Small intestine (tissue), 7 donors: ENCODE measurements around the gene FLNC. TPM values are rescaled to one million over a fixed set of nuclear protein-coding genes. Genes with fewer than 3 reads are reported as not detected.

Source experiments
- DNase-seq, 2 donors: peaks; one replicate each; pipeline versions ENCODE4 v3.0.0 to v3.0.0-alpha.2; 2013
- FAIRE-seq: peaks from 2 replicates; lab custom pipeline; 2012; peaks lifted over from hg19 to GRCh38; lab: Jason Lieb, UNC
- H3K27ac ChIP-seq, 3 donors: one replicate each; pipeline ENCODE4 v1.5.1; 2013; ENCODE audit warnings: low read length in 2 of 3, mild to moderate bottlenecking in 2 of 3, control low read depth in 1 of 3, inconsistent platforms in 1 of 3, low read depth in 1 of 3, moderate library complexity in 1 of 3
- H3K27me3 ChIP-seq, 3 donors: one replicate each; pipeline ENCODE4 v1.6.1; 2013; ENCODE audit warnings: low read length in 3 of 3, inconsistent platforms in 1 of 3; ENCODE audit not compliant: control insufficient read depth in 3 of 3, insufficient read depth in 3 of 3
- H3K36me3 ChIP-seq, 3 donors: one replicate each; pipeline ENCODE4 v1.6.1; 2013; ENCODE audit warnings: low read length in 3 of 3, inconsistent platforms in 1 of 3, low read depth in 1 of 3, mild to moderate bottlenecking in 1 of 3, moderate library complexity in 1 of 3; ENCODE audit not compliant: control insufficient read depth in 3 of 3, insufficient read depth in 2 of 3
- H3K4me1 ChIP-seq, 3 donors: one replicate each; pipeline ENCODE4 v1.6.1; 2013; ENCODE audit warnings: low read length in 2 of 3, inconsistent platforms in 1 of 3, low read depth in 1 of 3, mild to moderate bottlenecking in 1 of 3, moderate library complexity in 1 of 3; ENCODE audit not compliant: control insufficient read depth in 3 of 3, insufficient read depth in 2 of 3
- H3K4me3 ChIP-seq, 3 donors: one replicate each; pipeline ENCODE4 v1.5.1; 2013; ENCODE audit warnings: low read length in 3 of 3, control low read depth in 1 of 3, inconsistent platforms in 1 of 3, low read depth in 1 of 3, mild to moderate bottlenecking in 1 of 3, moderate library complexity in 1 of 3
- H3K9me3 ChIP-seq, 2 donors: one replicate each; pipeline ENCODE4 v1.6.1; 2013; ENCODE audit warnings: low read depth in 1 of 2, low read length in 1 of 2; ENCODE audit not compliant: control insufficient read depth in 2 of 2, insufficient read depth in 1 of 2
- WGBS, 3 donors: extraction: QIAGEN DNeasy Blood & Tissue Kit; methylation state at CpG; one replicate each; pipeline ENCODE4 v1.1.7; 2013; 5-methylcytosine and 5-hydroxymethylcytosine counted together
- polyA plus RNA-seq, 4 donors: library from polyadenylated mRNA; stranded (reverse) in 3 of 4; unstranded in 1 of 4; fragments of 200-250 nt in 3 of 4; fragments of 120-200 nt in 1 of 4; gene quantifications; one replicate each; pipeline versions ENCODE4 v1.2.1 to v1.2.3, GENCODE V29; 2013
- donor health status: healthy with polysubstance abuse.
- donor health status: control.
- donor health status: control.
- donor health status: Bipolar disorder and iron deficiency.
- donor health status: healthy.

Gene FLNC
- polyA plus RNA-seq, 4 donors, result 8.1 to 31.9 (median 11.5) TPM

- 91 to 95% (median 93%) methylated on average over 27 to 32 of the region's 32 CpGs for WGBS, 3 donors
- Histone ChIP-seq H3K36me3 (no peaks in the 10 kb centered on the region), H3K4me1 (peaks cover 0 to 42% (median 2%) of the 10 kb centered on the region in 3 donors), H3K27ac (peak overlapping the region in 2 of 3 donors; percentile 5 to 25), H3K4me3 (no peak overlapping the region), H3K27me3 (no peaks in the 10 kb centered on the region), H3K9me3 (no peaks in the 10 kb centered on the region)
- DNase-seq (no peak), FAIRE-seq (no peak)
Observed at GRCh38 chr7:128876978-128877755, 47.0 kb downstream of the FLNC start.

GRCh38 chr7:128877756-128878120, 47.5 kb downstream of the FLNC start:
- FAIRE-seq, result no peak
- 82 to 87% (median 82%) methylated on average over 4 of the region's 4 CpGs for WGBS, 3 donors
- DNase-seq, result no peak

DNA sequence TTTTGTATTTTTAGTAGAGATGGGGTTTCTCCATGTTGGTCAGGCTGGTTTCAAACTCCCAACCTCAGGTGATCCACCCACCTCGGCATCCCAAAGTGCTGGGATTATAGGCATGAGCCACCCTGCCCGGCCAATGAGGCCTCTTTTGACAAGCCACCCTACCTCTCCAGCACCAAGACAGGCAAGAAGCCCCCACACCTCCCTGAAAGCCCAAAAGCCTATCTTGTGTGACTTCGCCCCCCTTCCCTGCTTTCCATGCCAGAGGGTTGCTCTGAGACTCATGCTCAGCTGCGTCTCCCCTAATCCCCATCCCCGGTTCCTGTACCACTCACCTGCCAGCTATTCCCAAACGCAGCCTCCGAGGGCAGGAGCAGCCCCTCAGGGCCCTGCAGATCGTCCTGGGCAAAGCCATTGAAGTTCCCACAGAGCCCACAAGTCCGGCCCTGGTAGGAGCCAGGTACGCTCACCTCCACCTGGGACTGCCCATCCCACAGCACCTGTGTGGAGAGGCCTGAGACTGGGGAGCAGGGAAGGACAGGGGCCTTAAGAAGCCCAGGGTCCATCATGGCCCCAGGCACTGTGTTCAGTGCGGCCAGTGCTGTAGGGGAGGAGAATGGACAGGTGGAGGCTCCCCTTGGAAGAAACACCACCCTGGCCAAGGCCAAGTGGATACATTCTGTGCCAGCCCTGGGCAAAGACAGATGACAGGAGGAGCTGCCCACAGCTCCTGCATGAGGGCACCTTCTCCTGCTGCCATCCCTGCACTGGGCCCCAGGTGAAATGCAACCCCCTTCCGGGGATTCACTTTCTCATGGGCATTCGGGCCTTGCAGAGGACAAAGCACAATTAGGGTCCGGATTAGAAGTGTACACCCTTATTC, 48.3 kb downstream of the FLNC start:
- H3K36me3 ChIP-seq, result no peaks in the 10 kb centered on the region
- FAIRE-seq (no peak), DNase-seq (no peak)
- H3K27ac ChIP-seq, result no peak overlapping the region
- no peaks in the 10 kb centered on the region for H3K9me3 ChIP-seq
- no peak overlapping the region for H3K4me3 ChIP-seq
- peaks cover 0 to 37% (median 2%) of the 10 kb centered on the region in 3 donors for H3K4me1 ChIP-seq
- 90 to 95% (median 91%) methylated on average over 14 of the region's 14 CpGs for WGBS, 3 donors
- no peaks in the 10 kb centered on the region for H3K27me3 ChIP-seq

More at GRCh38 chr7:128877756-128878120, 47.5 kb downstream of the FLNC start:
- H3K4me3 ChIP-seq, result no peak overlapping the region
- H3K36me3 ChIP-seq, result no peaks in the 10 kb centered on the region
- no peaks in the 10 kb centered on the region for H3K27me3 ChIP-seq
- no peak overlapping the region for H3K27ac ChIP-seq
- H3K9me3 ChIP-seq, result no peaks in the 10 kb centered on the region
- peaks cover 0 to 42% (median 2%) of the 10 kb centered on the region in 3 donors for H3K4me1 ChIP-seq

DNA sequence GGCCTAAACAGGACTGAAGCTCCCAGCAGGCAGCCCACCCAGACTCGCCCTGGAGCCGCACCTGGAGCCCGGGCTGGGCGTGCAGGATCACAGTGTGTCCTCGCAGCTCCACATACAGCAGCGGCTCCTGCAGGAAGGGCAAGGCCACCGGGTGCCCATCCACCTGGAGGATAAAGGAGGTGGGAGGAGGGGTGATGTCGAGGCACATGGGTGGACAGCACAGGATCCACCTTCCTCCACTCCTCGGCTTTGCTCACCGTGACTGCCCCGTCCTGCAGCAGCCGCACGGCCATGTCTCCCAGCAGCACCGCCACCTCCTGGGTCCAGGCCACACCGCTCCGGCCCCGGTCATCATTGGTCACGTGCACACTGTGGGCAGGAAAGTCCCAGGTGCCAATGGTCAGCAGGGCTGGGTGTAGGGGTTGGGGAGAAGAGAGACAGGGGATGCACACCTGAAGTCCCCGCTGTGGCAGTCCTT, 49.3 kb downstream of the FLNC start:
- 81 to 86% (median 82%) methylated on average over 19 of the region's 19 CpGs for WGBS, 3 donors
- no peak for FAIRE-seq

GRCh38 chr7:128879939-128880746, 49.9 kb downstream of the FLNC start:
- H3K36me3 ChIP-seq, result no peaks in the 10 kb centered on the region
- FAIRE-seq, result no peak
- H3K4me1 ChIP-seq, result peaks cover 0 to 30% (median 4%) of the 10 kb centered on the region in 3 donors
- WGBS, 3 donors, result 42 to 49% (median 43%) methylated on average over 28 to 31 of the region's 31 CpGs
- H3K4me3 ChIP-seq, result no peak overlapping the region
- DNase-seq, result peak; percentile 74 to 77
- no peak overlapping the region for H3K27ac ChIP-seq
- H3K27me3 ChIP-seq, result no peaks in the 10 kb centered on the region
- no peaks in the 10 kb centered on the region for H3K9me3 ChIP-seq

More for the DNA sequence above, 49.3 kb downstream of the FLNC start:
- no peak for DNase-seq
- Histone ChIP-seq H3K27me3 (no peaks in the 10 kb centered on the region), H3K9me3 (no peaks in the 10 kb centered on the region), H3K36me3 (no peaks in the 10 kb centered on the region), H3K27ac (no peak overlapping the region), H3K4me1 (peaks cover 0 to 36% (median 4%) of the 10 kb centered on the region in 3 donors), H3K4me3 (no peak overlapping the region)

- Histone ChIP-seq H3K27me3 (no peaks in the 10 kb centered on the region), H3K36me3 (no peaks in the 10 kb centered on the region), H3K4me1 (peaks cover 0 to 23% (median 2%) of the 10 kb centered on the region in 3 donors), H3K4me3 (no peak overlapping the region), H3K27ac (no peak overlapping the region), H3K9me3 (no peaks in the 10 kb centered on the region)
- FAIRE-seq (no peak), DNase-seq (no peak)
- 70 to 81% (median 80%) methylated on average over 11 of the region's 11 CpGs for WGBS, 3 donors
Observed at GRCh38 chr7:128880791-128881457, 50.7 kb downstream of the FLNC start.

GRCh38 chr7:128881458-128882125, 51.4 kb downstream of the FLNC start:
- no peak overlapping the region for H3K4me3 ChIP-seq
- WGBS, 3 donors, result 87 to 91% (median 89%) methylated on average over 10 of the region's 10 CpGs
- H3K36me3 ChIP-seq, result no peaks in the 10 kb centered on the region
- DNase-seq (no peak), FAIRE-seq (no peak)
- H3K9me3 ChIP-seq, result no peaks in the 10 kb centered on the region
- H3K27ac ChIP-seq, result no peak overlapping the region
- no peaks in the 10 kb centered on the region for H3K27me3 ChIP-seq
- peaks cover 0 to 16% (median 2%) of the 10 kb centered on the region in 3 donors for H3K4me1 ChIP-seq
